Fibroblast of peridontal ligament (primary cell): ENCODE results near the gene ESYT3.

ENCODE experiments used
- DNase-seq: peaks from one replicate; pipeline ENCODE4 v3.0.0-alpha.2; 2010; ENCODE audit errors: extremely low read depth

The ESYT3 gene

DNA sequence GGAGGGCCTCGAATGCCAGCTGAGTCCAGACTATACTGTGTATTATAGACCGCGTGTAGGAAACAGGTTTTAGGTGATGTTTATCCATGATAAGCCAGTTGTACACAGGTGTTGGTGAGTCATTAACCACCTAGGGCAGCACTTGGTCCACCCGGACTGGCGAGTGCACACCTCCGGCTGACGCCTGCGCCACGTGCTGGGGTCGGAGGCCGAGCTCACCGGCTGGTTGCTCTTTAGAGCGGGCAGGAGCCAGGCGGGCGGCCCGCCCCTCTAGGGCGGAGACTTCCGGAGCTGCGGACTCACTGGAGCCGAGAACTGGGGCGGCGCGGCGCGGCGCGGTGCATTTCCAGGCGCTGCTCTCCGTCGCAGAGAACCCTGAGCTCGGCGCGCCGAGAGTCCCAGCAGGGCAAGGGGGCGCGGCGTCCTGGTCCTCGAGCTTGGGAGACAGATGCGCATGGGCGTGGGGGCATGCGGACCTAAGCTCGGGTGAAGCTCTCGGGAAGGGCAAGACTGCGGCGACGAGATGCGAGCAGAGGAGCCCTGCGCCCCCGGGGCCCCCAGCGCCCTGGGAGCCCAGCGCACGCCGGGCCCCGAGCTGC, at the start of gene ESYT3:
TSS of gene ESYT3 (plus strand) at position 341 of the 599 bp plus-strand sequence. CDS start at position 524, 183 bp downstream.
- no peak for DNase-seq

- DNase-seq, result no peak
Measured at GRCh38 chr3:138384976-138385375, 49.4 kb upstream of the ESYT3 start.

GRCh38 chr3:138389144-138389601, 45.2 kb upstream of the ESYT3 start:
- no peak for DNase-seq

DNA sequence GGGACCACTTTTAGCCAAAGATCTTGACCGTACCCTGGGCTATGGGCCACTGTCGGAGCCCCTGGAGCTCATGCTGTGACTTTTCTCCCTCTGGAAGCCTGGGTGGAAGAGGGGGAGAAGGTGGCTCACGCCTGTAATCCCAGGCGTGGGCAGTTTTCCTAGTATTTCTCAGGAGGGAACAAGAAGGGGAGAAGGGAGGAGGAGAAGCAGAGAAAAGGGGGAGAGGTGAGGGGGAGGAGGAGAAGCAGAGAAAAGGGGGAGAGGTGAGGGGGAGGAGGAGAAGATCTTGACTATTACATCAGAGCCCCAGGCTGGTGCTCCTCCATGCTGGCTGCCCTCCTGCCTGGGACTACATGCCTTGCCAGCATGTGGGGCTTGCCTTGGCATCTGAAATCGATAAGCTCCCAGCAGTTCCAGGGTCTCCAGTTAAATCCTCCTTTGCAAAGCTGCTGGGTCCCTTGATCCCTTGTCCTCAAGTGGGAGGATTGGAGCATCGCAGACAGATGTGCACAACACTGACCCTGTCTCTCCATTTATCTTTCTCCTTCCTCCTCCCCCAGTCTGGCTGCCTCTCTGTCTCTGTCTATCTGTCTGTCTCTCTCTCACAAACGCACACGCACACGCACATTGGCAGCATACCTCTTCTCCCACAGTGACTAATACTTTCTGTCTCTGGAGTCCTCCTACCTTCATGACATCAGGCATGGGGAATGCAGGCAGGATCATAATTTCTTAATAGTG, 44.4 kb upstream of the ESYT3 start:
- DNase-seq, result peak; percentile 60

DNA sequence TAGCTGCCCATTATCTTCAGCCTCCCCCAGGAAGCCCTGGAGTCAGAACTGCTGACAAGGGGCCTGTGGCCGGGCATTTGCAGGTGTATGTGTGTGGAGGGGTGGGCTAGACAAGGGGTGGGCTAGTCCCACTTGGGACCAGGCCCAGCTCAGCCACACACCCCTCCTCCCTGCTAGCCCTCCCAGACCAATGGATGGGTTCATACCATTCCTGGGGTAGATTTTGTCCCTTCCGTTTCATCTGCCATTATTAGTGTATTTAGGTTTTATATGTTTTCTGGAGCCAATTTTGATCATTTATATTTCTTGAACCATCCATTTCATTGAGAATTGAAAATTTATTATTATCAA, 43.9 kb upstream of the ESYT3 start:
- DNase-seq, result no peak

DNA sequence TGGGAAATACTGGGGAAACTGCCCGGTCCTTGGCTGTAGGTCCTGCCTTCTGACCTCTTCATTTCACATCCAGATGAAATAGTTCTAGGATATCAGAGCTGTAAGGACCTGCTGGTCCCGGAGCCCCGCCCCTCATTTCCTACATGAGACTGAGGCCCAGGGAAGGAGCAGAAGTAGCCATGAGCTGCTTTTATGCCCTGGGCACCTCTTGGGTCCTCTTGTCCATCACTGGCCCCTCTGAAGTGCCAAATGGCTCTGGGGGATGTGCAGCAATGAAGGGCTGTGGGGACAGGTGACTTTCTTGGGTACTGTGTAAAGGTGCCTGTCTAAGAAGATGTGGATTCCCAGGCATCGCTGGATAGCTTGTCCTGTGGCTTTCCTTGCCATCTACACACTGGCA, 40.3 kb upstream of the ESYT3 start:
- no peak for DNase-seq

GRCh38 chr3:138394686-138395085, 39.7 kb upstream of the ESYT3 start:
- no peak for DNase-seq

GRCh38 chr3:138395865-138396751, 38.3 kb upstream of the ESYT3 start:
- DNase-seq, result no peak

- DNase-seq, result no peak
Measured at GRCh38 chr3:138396752-138397410, 37.5 kb upstream of the ESYT3 start.

DNA sequence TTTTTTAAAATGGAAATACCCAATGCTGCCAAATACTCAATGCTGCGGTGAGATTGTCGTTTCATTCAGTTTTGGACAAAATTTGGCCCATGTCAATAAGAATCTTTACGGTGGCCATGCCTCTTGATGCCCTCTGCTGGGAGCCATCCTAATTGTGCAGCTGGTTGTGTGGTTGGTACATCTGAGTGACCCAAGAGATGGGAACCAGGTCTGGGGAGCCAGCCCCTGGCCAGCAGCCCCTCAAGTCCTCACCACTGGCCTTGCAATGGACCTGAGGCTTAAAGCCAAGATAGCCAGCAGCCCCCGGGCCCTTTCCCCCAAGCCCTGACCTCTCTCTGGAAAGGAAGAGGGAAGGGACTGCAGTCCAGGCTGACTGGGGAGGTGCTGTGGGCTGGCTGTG, 36.4 kb upstream of the ESYT3 start:
- no peak for DNase-seq

GRCh38 chr3:138398791-138399575, 35.4 kb upstream of the ESYT3 start:
- no peak for DNase-seq

DNA sequence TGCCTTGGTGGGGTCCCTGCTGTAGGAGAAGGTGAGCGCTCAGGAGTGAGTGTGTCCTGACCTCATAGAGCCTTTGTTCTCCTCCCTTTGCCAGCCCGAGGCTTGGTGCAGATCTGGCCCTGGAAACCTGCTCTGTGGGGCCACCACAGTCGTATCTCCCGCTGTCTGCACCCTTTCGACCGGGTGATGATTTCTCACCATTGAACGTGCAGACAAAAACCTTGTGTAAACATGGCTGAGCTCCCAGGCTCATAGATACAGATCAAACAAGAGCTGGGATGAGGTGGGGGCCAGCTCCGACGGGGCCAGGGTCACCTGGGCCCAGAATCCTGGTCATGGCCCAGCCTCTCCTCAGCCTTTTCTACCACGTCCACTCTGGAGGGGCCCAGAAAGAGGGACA, 34.6 kb upstream of the ESYT3 start:
- DNase-seq, result no peak

DNA sequence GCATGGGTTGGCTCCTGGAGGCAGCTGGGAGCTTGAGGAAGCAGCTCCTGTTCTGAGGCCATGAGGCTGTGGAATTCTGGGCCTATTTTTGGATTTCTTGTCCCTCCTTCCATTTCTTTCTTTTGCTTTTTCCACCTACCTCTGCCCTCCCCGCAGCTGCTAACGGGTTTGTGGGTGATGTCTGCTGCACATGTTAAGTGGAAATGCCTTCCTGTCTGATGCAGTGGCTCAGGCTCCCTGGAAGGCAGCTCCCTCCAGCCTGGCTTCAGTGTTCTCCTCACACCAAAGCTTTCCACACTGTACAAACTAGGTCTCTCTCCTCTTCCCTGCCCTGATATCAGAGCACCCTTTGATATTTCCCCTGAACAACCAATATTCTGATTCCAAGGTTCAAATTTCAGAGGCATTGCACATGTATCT, 33.8 kb upstream of the ESYT3 start:
- no peak for DNase-seq

DNA sequence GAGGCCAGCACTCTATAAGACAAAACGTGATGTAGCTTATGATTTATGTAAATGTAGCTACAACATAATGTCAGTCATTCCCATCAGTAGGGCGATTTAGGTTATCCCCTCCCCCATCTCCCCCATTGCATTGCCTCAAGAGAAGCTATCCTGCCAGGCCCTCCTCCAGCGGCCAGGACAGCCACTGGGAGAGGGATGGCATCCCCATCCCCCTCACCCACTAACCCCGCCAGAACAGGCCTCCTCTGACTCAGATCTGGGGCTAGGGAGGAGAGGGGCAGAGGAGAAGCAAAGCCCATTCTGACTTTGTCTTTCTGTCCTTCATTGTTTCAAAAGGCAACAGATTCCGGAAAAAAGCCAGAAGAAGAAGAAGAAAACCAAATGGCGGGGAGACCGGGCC, 32.6 kb upstream of the ESYT3 start:
- no peak for DNase-seq

GRCh38 chr3:138404121-138404520, 30.3 kb upstream of the ESYT3 start:
- no peak for DNase-seq

- DNase-seq, result no peak
Measured at GRCh38 chr3:138405001-138405400, 29.4 kb upstream of the ESYT3 start.

DNA sequence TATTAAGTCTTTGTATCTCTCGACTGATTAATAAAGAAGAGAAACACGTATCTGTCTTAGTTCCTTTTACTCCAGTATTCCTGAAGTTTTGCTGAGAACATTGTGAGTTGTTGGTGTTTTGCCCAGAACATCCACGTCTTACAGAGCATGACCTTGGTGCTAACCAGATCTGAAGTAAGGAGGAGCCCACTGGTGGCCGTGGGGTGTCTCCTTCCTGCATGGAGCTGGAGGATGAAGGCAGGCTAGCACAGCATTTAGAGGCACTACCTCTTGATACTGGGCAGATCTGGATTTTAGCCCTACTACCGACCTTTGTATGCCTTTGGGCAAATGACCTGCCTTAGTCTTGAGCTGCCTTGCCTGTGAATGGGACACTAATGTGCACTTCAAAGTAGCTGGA, 28.9 kb upstream of the ESYT3 start:
- DNase-seq, result no peak

- DNase-seq, result no peak
Measured at GRCh38 chr3:138406606-138407005, 27.8 kb upstream of the ESYT3 start.

- DNase-seq, result no peak
Measured at GRCh38 chr3:138407236-138407907, 27.0 kb upstream of the ESYT3 start.

- DNase-seq, result no peak
Measured at GRCh38 chr3:138408751-138409570, 25.5 kb upstream of the ESYT3 start.
